ENCODE results near the gene LILRB5. TPM values are rescaled to one million over a fixed set of nuclear protein-coding genes. Genes with fewer than 3 reads are reported as not detected.
"Not testable (repeated sequence)": the region's sequence is repeated elsewhere in the genome, so short reads cannot be mapped to it uniquely, and the experiment has no call there.

LILRB5 gene
- polyA plus RNA-seq, 2 donors = 0.63 to 0.92 TPM

DNA sequence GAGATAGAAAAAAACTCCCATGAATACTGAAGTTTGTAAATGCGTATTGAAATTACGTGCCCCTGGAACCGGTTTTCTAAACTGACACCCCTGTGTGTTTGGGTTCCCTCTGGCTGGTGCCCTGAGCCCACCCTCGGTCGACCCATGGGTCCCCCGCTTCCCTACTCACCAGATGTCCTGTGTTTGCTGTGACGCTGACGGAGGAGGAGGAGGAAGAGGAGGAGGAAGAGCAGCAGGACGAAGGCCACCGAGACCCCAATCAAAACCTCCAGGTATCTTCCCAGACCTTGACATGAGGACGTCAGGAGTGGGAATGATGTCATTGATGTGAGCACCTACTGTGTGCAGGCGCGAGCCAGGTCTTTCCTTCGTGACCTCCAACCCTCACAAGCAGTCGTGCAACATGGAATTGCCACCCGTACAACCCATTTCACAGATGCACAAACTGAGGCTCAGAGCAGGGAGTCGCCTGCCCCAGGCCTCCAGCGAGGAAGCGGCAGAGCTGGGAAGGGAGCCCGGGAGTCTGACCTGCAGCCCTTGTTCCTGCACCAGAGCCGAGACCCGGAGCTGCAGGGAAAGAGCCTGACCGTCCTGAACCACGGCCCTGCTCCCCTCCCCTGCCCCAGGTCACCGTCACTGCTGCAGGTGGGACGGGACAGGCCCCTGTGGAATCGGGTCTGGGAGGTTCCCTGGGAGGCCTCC lies 38.0 kb downstream of the LILRB5 start:
- Histone ChIP-seq H3K9me3 (ENCODE audit: control insufficient read depth in 2 of 2, insufficient read depth in 1 of 2, low read depth in 1 of 2, low read length in 1 of 2) (peaks cover 0 to 4% of the 10 kb centered on the region in 2 donors), H3K4me1 (ENCODE audit: control insufficient read depth in 2 of 2, insufficient read depth in 2 of 2, low read length in 1 of 2) (no peaks in the 10 kb centered on the region), H3K27me3 (ENCODE audit: control insufficient read depth in 1 of 2, insufficient read depth in 2 of 2, low read length in 2 of 2) (no peaks in the 10 kb centered on the region), H3K27ac (ENCODE audit: low read depth in 2 of 2, low read length in 1 of 2) (no peak overlapping the region), H3K4me3 (ENCODE audit: low read depth in 1 of 2, low read length in 2 of 2) (no peak overlapping the region), H3K36me3 (ENCODE audit: control insufficient read depth in 2 of 2, insufficient read depth in 2 of 2, low read length in 1 of 2) (peaks cover 0 to 3% of the 10 kb centered on the region in 2 donors)
- WGBS, 2 donors = 88 to 89% methylated on average over 27 of the region's 27 CpGs

GRCh38 chr19:54218259-54218658 lies 38.8 kb downstream of the LILRB5 start:
- peaks cover 0 to 3% of the 10 kb centered on the region in 2 donors for H3K36me3 ChIP-seq (ENCODE audit: control insufficient read depth in 2 of 2, insufficient read depth in 2 of 2, low read length in 1 of 2)
- H3K27me3 ChIP-seq (ENCODE audit: control insufficient read depth in 1 of 2, insufficient read depth in 2 of 2, low read length in 2 of 2) = no peaks in the 10 kb centered on the region
- H3K4me1 ChIP-seq (ENCODE audit: control insufficient read depth in 2 of 2, insufficient read depth in 2 of 2, low read length in 1 of 2) = no peaks in the 10 kb centered on the region
- no peak overlapping the region for H3K4me3 ChIP-seq (ENCODE audit: low read depth in 1 of 2, low read length in 2 of 2)
- peaks cover 0 to 4% of the 10 kb centered on the region in 2 donors for H3K9me3 ChIP-seq (ENCODE audit: control insufficient read depth in 2 of 2, insufficient read depth in 1 of 2, low read depth in 1 of 2, low read length in 1 of 2)
- 75 to 82% methylated on average over 8 of the region's 8 CpGs for WGBS, 2 donors
- no peak overlapping the region for H3K27ac ChIP-seq (ENCODE audit: low read depth in 2 of 2, low read length in 1 of 2)

DNA sequence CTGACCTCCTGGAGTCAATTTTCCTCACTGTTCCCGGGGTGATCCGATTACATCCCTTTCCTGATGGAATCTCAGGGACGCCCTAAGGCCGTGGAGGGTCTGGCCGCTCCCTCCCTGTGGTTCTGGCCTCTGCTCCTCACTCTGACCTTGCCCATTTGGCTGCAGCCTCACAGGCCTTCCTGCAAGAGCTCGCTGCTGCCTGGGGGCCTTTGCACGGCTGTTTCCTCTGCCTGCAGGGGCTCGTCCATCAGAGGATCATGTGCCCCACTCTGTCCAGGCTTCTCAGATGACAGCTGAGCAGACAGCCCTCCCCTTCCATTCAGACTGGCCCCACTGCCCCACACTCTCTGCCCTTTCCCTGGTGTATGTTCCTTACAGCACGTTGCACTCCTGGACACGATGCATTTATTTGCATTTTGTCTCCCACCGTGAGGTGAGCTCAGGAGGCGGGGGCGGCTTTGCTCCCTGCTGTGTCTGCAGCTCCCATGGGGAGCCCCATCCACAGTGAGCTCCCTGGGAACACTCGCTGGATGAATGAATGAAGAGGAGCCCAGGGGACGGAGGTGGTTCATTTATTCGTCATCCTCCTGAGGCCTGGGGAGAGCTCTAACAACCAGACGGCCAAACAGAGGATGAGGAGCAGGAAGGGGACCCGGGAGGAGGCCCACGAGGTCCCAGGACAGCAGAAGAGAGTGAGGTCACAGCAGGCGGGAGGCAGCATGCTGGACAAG lies 39.4 kb downstream of the LILRB5 start:
- H3K27ac ChIP-seq (ENCODE audit: low read depth in 2 of 2, low read length in 1 of 2); H3K27me3 ChIP-seq (ENCODE audit: control insufficient read depth in 1 of 2, insufficient read depth in 2 of 2, low read length in 2 of 2); H3K4me1 ChIP-seq (ENCODE audit: control insufficient read depth in 2 of 2, insufficient read depth in 2 of 2, low read length in 1 of 2); H3K4me3 ChIP-seq (ENCODE audit: low read depth in 1 of 2, low read length in 2 of 2); H3K9me3 ChIP-seq (ENCODE audit: control insufficient read depth in 2 of 2, insufficient read depth in 1 of 2, low read depth in 1 of 2, low read length in 1 of 2); H3K36me3 ChIP-seq (ENCODE audit: control insufficient read depth in 2 of 2, insufficient read depth in 2 of 2, low read length in 1 of 2): not testable (repeated sequence)
- WGBS, 2 donors = 50 to 66% methylated on average over 11 to 17 of the region's 20 CpGs

- Histone ChIP-seq H3K27ac (ENCODE audit: low read depth in 2 of 2, low read length in 1 of 2) (no peak overlapping the region), H3K4me1 (ENCODE audit: control insufficient read depth in 2 of 2, insufficient read depth in 2 of 2, low read length in 1 of 2) (no peaks in the 10 kb centered on the region), H3K27me3 (ENCODE audit: control insufficient read depth in 1 of 2, insufficient read depth in 2 of 2, low read length in 2 of 2) (no peaks in the 10 kb centered on the region), H3K4me3 (ENCODE audit: low read depth in 1 of 2, low read length in 2 of 2) (no peak overlapping the region), H3K36me3 (ENCODE audit: control insufficient read depth in 2 of 2, insufficient read depth in 2 of 2, low read length in 1 of 2) (peaks cover 0 to 3% of the 10 kb centered on the region in 2 donors), H3K9me3 (ENCODE audit: control insufficient read depth in 2 of 2, insufficient read depth in 1 of 2, low read depth in 1 of 2, low read length in 1 of 2) (peaks cover 0 to 4% of the 10 kb centered on the region in 2 donors)
- WGBS, 2 donors = 89 to 92% methylated on average over 9 of the region's 9 CpGs
Measured at GRCh38 chr19:54216869-54217268, 40.2 kb downstream of the LILRB5 start.

DNA sequence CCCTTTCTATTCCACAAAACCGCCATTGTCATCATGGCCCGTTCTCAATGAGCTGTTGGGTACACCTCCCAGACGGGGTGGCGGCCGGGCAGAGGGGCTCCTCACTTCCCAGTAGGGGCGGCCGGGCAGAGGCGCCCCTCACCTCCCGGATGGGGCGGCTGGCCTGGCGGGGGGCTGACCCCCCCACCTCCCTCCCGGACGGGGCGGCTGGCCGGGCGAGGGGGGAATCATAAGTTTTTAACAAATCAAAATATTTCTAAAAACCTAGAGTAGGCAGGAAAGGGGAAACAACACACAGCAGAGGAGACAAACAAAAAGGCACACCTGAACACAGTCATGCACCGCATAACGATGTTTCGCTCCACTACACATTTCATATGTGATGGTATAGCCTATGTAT lies 42.3 kb downstream of the LILRB5 start:
- H3K4me1 ChIP-seq (ENCODE audit: control insufficient read depth in 2 of 2, insufficient read depth in 2 of 2, low read length in 1 of 2); H3K9me3 ChIP-seq (ENCODE audit: control insufficient read depth in 2 of 2, insufficient read depth in 1 of 2, low read depth in 1 of 2, low read length in 1 of 2); H3K27me3 ChIP-seq (ENCODE audit: control insufficient read depth in 1 of 2, insufficient read depth in 2 of 2, low read length in 2 of 2); H3K27ac ChIP-seq (ENCODE audit: low read depth in 2 of 2, low read length in 1 of 2); H3K36me3 ChIP-seq (ENCODE audit: control insufficient read depth in 2 of 2, insufficient read depth in 2 of 2, low read length in 1 of 2); H3K4me3 ChIP-seq (ENCODE audit: low read depth in 1 of 2, low read length in 2 of 2): not testable (repeated sequence)
- 95 to 96% methylated on average over 11 to 14 of the region's 19 CpGs for WGBS, 2 donors

GRCh38 chr19:54214217-54214616 lies 42.9 kb downstream of the LILRB5 start:
- H3K9me3 ChIP-seq (ENCODE audit: control insufficient read depth in 2 of 2, insufficient read depth in 1 of 2, low read depth in 1 of 2, low read length in 1 of 2); H3K36me3 ChIP-seq (ENCODE audit: control insufficient read depth in 2 of 2, insufficient read depth in 2 of 2, low read length in 1 of 2); H3K27me3 ChIP-seq (ENCODE audit: control insufficient read depth in 1 of 2, insufficient read depth in 2 of 2, low read length in 2 of 2); H3K27ac ChIP-seq (ENCODE audit: low read depth in 2 of 2, low read length in 1 of 2); H3K4me3 ChIP-seq (ENCODE audit: low read depth in 1 of 2, low read length in 2 of 2); H3K4me1 ChIP-seq (ENCODE audit: control insufficient read depth in 2 of 2, insufficient read depth in 2 of 2, low read length in 1 of 2): not testable (repeated sequence)
- 40 to 67% methylated on average over 2 to 5 of the region's 5 CpGs for WGBS, 2 donors

DNA sequence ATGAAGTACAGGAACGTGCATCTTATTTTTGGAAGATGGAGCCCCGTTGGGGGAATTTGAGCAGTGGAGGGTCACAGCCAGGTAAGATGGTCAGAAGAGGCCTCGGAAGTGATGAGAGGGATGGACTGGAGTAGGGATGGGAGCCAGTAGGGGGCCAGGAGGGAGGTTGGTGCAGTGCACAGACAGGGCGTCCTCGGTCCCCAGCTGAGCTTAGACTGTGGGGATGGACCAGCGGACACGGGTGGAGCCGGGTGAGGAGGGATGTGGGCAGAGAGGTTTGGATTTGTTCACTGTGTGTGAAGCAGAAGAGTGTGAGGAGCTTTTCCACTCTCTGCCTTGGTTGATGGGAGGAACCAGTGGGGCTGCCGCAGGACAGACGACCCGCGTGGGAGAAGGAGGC lies 45.8 kb downstream of the LILRB5 start:
- Histone ChIP-seq H3K4me3 (ENCODE audit: low read depth in 1 of 2, low read length in 2 of 2) (no peak overlapping the region), H3K4me1 (ENCODE audit: control insufficient read depth in 2 of 2, insufficient read depth in 2 of 2, low read length in 1 of 2) (peaks cover 8 to 17% of the 10 kb centered on the region in 2 donors), H3K27me3 (ENCODE audit: control insufficient read depth in 1 of 2, insufficient read depth in 2 of 2, low read length in 2 of 2) (no peaks in the 10 kb centered on the region), H3K36me3 (ENCODE audit: control insufficient read depth in 2 of 2, insufficient read depth in 2 of 2, low read length in 1 of 2) (peaks cover 9 to 26% of the 10 kb centered on the region in 2 donors), H3K27ac (ENCODE audit: low read depth in 2 of 2, low read length in 1 of 2) (no peak overlapping the region), H3K9me3 (ENCODE audit: control insufficient read depth in 2 of 2, insufficient read depth in 1 of 2, low read depth in 1 of 2, low read length in 1 of 2) (no peaks in the 10 kb centered on the region)
- WGBS, 2 donors = 87 to 88% methylated on average over 12 of the region's 12 CpGs

DNA sequence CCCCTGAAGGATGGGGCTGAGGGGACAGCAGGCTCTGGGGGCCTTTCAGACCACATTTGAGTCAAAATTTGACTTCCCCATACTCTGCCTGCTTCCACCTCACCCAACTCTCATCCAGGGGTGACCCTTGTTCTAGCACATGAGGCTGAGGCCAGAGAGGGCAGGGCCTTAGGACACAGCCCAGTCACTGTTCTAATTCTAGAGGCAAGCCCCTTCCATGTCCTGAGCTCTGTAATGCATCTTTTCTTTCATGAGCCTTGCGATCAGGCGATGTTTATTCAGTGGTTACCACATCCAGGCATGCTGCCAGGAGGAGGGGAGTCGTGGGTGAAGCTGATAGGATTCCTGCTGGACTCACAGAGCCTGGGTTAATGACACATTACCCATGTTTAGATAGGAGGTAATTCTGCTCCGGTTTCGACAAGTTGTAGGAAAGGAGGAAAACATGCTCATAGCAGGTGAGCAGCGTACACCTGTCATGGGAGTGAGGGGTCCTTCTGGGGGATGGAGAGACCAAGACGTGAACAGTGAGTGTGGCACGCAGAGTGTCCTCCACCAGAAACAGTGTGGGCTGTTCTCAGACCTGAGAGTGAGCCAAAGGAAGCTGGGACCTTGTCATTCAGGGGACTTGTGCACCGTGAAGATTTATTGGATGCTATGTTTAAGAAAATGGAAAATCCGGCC lies 47.1 kb downstream of the LILRB5 start:
- peak overlapping the region; percentile 45 to 88 for H3K27ac ChIP-seq (ENCODE audit: low read depth in 2 of 2, low read length in 1 of 2)
- H3K36me3 ChIP-seq (ENCODE audit: control insufficient read depth in 2 of 2, insufficient read depth in 2 of 2, low read length in 1 of 2) = peaks cover 11 to 37% of the 10 kb centered on the region in 2 donors
- H3K4me1 ChIP-seq (ENCODE audit: control insufficient read depth in 2 of 2, insufficient read depth in 2 of 2, low read length in 1 of 2) = peaks cover 8 to 20% of the 10 kb centered on the region in 2 donors
- no peaks in the 10 kb centered on the region for H3K9me3 ChIP-seq (ENCODE audit: control insufficient read depth in 2 of 2, insufficient read depth in 1 of 2, low read depth in 1 of 2, low read length in 1 of 2)
- WGBS, 2 donors = 23 to 34% methylated on average over 10 of the region's 10 CpGs
- no peaks in the 10 kb centered on the region for H3K27me3 ChIP-seq (ENCODE audit: control insufficient read depth in 1 of 2, insufficient read depth in 2 of 2, low read length in 2 of 2)
- H3K4me3 ChIP-seq (ENCODE audit: low read depth in 1 of 2, low read length in 2 of 2) = no peak overlapping the region

DNA sequence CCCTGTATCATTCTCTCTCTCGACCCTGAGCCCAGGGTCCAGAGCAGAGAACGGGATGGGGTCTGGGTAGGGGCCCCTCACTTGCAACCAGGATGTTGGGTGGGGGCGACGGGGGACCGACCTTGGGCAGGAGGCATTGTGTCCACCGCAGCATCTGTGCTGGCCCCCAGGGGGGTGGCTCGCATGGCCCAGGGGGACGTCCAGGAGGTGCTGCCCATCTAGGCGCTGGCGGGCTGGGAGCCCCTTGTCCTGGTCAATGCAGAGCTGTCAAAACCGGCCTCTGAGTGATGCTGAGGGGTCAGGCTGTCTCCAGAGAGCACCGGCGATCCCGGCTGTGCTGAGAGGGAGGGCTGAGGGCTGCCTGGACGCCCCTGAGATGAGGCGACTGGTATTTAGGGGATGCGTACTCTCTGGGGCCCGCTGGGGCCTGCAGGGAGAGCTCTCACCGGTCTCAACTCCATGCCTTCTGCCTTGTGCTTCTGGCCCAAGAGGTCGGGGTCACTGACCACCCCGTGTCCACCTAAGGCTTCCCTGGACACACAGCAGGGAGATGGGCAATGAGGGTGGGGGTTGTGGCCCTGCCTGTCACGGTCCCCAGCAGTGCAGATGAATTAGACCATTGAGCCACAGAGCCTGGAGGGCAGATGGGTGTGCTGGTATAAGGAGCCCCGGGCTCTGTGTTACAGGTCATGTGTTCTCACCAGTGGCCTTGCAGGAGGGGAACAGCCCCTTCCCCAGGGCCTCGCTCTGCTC lies 47.8 kb downstream of the LILRB5 start:
- Histone ChIP-seq H3K4me3 (ENCODE audit: low read depth in 1 of 2, low read length in 2 of 2) (no peak overlapping the region), H3K4me1 (ENCODE audit: control insufficient read depth in 2 of 2, insufficient read depth in 2 of 2, low read length in 1 of 2) (peaks cover 10 to 20% of the 10 kb centered on the region in 2 donors), H3K27ac (ENCODE audit: low read depth in 2 of 2, low read length in 1 of 2) (peak overlapping the region; percentile 45 to 88), H3K9me3 (ENCODE audit: control insufficient read depth in 2 of 2, insufficient read depth in 1 of 2, low read depth in 1 of 2, low read length in 1 of 2) (no peaks in the 10 kb centered on the region), H3K36me3 (ENCODE audit: control insufficient read depth in 2 of 2, insufficient read depth in 2 of 2, low read length in 1 of 2) (peaks cover 14 to 37% of the 10 kb centered on the region in 2 donors), H3K27me3 (ENCODE audit: control insufficient read depth in 1 of 2, insufficient read depth in 2 of 2, low read length in 2 of 2) (no peaks in the 10 kb centered on the region)
- 57 to 64% methylated on average over 24 of the region's 24 CpGs for WGBS, 2 donors
